Activated T-cell treated with anti-CD3 and anti-CD28 coated beads, Interleukin-2, amount 50 U/mL, for 24 hours (primary cell): ENCODE measurements around the gene SBSN.

ENCODE experiments used
- DNase-seq: peaks from one replicate; pipeline ENCODE4 v3.0.0-alpha.2; 2020
- H3K27ac Mint-ChIP-seq: 2 replicates; pipeline ENCODE4 v1.8.0; 2020; ENCODE audit warnings: mild to moderate bottlenecking, mixed read lengths
- H3K27me3 Mint-ChIP-seq: 2 replicates; pipeline ENCODE4 v1.8.0; 2020; ENCODE audit warnings: mixed read lengths
- H3K36me3 Mint-ChIP-seq: 2 replicates; pipeline ENCODE4 v1.8.0; 2020; ENCODE audit warnings: low read depth, mixed read lengths
- H3K4me1 Mint-ChIP-seq: 2 replicates; pipeline ENCODE4 v1.8.0; 2020; ENCODE audit warnings: low read depth, mixed read lengths
- H3K4me3 Mint-ChIP-seq: 2 replicates; pipeline ENCODE4 v1.8.0; 2020; ENCODE audit warnings: mild to moderate bottlenecking, moderate library complexity, mixed read lengths
- H3K9me3 Mint-ChIP-seq: 2 replicates; pipeline ENCODE4 v1.8.0; 2020; ENCODE audit warnings: mixed read lengths

The SBSN gene

GRCh38 chr19:35558400-35559280 lies 30.5 kb upstream of the SBSN start:
- DNase-seq, result peak; percentile 28
- no peaks in the 10 kb centered on the region for H3K36me3 Mint-ChIP-seq
- no peaks in the 10 kb centered on the region for H3K9me3 Mint-ChIP-seq
- no peak overlapping the region for H3K4me3 Mint-ChIP-seq
- H3K27me3 Mint-ChIP-seq, result peaks cover 56% of the 10 kb centered on the region
- H3K4me1 Mint-ChIP-seq, result peaks cover 10% of the 10 kb centered on the region
- H3K27ac Mint-ChIP-seq, result no peak overlapping the region

DNA sequence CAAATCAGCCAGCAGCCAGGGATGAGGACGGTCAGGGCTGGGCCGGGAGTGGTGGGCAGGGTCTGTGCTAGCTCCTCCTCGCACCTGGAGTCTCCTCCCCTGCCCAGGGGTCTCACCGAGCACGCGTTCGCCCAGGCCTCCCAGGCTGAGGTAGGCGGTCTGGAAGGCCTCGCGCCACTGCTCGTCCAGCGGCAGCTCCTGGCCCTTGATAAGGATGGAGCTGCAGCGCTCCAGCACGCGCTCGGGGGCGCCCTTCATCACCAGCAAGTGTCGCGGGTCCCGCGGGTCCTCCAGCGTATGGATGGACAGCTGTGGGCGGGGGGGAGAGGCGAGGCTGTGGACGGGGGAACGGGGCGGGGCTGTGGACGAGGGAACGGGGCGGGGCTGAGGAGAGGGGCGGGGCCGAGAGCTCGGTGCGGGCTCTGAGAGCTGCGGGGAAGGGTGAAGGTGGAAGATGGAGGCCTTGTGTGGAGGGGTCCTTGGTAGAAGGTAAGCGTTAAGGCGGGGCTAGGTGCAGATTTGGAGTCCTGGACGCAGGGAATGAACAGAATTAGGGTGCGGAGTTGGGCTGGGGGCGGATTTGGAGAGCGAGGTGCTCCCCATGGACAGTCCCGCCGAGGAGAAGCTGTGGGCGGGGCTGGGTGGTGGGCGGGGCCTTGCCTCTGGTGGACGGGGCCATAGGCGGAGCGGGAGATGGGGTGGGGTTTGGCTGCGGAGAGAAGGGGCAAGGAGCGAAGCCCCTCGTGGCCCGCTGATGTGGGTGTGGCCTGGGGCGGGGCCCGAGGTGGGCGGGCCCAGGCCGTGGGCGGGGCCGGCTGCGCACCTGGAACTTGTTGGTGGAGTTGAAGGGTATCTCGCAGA lies 29.7 kb upstream of the SBSN start:
- H3K36me3 Mint-ChIP-seq, result no peaks in the 10 kb centered on the region
- H3K4me3 Mint-ChIP-seq, result peak overlapping the region; percentile 66
- H3K9me3 Mint-ChIP-seq, result no peaks in the 10 kb centered on the region
- no peak overlapping the region for H3K27ac Mint-ChIP-seq
- peaks cover 10% of the 10 kb centered on the region for H3K4me1 Mint-ChIP-seq
- peaks cover 49% of the 10 kb centered on the region for H3K27me3 Mint-ChIP-seq
- peak; percentile 76 for DNase-seq

DNA sequence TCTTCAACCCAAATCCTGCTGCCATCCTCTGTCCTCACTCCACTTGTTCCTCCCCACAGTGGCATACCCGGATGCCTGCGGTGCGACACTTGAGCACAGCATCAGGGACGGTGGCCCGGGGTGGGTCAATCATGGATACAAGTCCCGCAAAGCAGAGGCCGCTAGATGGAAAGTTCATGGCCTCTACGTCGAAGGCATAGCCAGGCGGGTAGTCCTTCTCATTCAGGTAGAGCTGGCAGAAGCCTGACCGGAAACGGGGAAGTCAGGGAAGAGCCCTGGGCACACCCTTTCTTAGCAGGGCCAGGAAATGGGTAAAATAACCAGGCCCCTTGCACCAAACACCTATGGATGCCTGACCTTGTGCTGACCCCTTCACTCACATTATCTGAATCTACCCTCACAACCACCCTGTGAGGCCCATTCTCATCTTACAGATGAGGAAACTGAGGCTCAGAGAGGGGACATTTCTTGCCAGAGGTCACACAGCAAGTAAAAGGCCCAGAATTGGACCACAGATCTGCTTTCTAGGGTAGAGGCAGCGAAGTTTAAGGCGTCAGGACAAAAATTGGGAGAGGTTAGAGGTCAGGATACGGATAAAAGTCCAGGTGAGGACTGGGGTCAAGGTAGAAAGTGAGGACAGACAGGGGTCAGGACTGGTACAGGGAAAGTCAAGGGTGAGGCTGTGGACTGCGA lies 28.9 kb upstream of the SBSN start:
- peaks cover 10% of the 10 kb centered on the region for H3K4me1 Mint-ChIP-seq
- no peaks in the 10 kb centered on the region for H3K36me3 Mint-ChIP-seq
- H3K4me3 Mint-ChIP-seq, result peak overlapping the region; percentile 18
- peaks cover 42% of the 10 kb centered on the region for H3K27me3 Mint-ChIP-seq
- H3K9me3 Mint-ChIP-seq, result no peaks in the 10 kb centered on the region
- DNase-seq, result no peak
- no peak overlapping the region for H3K27ac Mint-ChIP-seq

DNA sequence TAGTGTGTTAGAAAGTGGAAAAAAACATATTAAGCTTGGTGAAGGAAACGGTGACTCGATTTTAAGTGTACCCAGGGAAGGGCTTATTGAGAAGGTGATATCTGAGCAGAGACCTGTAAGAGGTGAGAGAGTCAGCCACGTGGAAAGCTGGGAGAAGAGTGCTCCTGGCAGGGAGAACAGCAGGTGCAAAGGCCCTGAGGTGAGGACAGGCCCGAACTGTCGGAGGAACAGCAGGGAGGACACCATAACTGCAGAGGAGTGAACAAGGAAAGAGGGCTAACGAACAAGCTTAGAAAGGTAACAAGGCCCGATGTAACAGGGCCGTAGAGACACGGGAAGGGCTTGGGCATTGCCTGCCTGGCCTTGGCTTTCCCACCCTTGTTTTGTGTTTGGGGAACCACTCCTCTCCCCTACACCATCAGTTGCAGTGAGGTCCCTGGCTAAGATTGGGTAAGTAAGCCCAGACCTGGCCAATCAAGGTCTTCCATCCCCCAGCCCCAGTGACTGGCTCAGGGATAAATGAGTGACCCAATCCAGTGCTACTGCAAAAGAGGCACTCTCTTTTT lies 28.0 kb upstream of the SBSN start:
- DNase-seq, result no peak
- peaks cover 3% of the 10 kb centered on the region for H3K36me3 Mint-ChIP-seq
- H3K27ac Mint-ChIP-seq, result no peak overlapping the region
- no peak overlapping the region for H3K4me3 Mint-ChIP-seq
- H3K4me1 Mint-ChIP-seq, result peaks cover 10% of the 10 kb centered on the region
- no peaks in the 10 kb centered on the region for H3K9me3 Mint-ChIP-seq
- peaks cover 35% of the 10 kb centered on the region for H3K27me3 Mint-ChIP-seq

DNA sequence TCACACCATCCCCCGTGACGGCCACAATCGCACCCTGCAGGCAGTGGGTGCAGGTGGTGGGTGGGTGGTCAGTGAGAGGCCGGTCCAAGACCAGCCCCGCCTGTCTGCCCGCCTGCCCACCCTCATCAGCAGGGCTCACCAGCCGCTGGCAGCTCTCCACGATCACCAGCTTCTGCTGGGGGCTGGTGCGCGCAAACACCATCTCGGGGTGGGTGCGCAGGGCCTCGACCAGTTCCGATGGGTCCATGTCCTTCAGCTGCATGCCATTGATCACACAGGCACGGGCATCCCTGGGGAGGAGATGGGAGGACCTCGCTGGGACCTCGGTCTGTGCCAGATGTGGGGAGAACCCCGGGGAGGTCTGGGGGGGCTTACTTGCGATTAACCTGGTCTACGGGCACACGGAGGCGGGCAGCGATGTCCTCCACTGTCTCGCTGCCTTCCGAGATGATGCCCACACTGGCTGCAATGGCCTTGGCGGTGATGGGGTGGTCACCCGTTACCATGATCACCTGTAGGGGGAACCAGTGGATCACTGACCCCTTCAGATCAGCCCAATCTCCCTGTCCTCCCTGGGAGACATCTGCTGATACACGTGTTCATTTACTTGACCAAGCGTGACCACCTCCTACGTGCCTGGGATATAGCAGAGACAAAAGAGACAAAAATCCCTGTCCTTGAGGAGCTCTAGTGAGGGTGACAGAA lies 27.3 kb upstream of the SBSN start:
- Mint-ChIP-seq H3K4me1 (peaks cover 10% of the 10 kb centered on the region), H3K4me3 (no peak overlapping the region)
- DNase-seq, result no peak

DNA sequence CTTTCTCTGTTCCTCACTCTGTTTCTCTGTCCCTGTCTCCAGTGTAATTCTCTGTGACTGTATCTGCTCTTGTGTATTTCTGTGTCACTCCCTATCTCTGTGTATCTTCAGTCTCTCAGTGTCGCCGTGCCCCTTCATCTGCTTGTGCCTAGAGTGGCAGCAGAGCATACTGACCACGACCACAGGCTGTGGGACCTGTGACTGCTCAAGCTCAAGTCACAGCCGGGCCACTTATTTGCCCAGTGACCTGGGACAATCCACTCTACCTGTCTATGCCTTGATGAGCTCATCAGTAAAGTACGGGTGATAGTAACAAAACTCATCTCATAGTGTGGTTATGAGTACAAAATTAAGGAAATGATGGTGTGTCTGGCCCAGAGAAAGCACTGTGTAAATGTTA lies 26.0 kb upstream of the SBSN start:
- Mint-ChIP-seq H3K27me3 (peaks cover 14% of the 10 kb centered on the region), H3K27ac (no peak overlapping the region), H3K9me3 (no peaks in the 10 kb centered on the region), H3K4me1 (peaks cover 12% of the 10 kb centered on the region), H3K36me3 (peaks cover 20% of the 10 kb centered on the region), H3K4me3 (no peak overlapping the region)
- DNase-seq, result no peak

More for the DNA sequence above, 27.3 kb upstream of the SBSN start:
- peaks cover 10% of the 10 kb centered on the region for H3K36me3 Mint-ChIP-seq
- H3K9me3 Mint-ChIP-seq, result no peaks in the 10 kb centered on the region
- peaks cover 28% of the 10 kb centered on the region for H3K27me3 Mint-ChIP-seq
- H3K27ac Mint-ChIP-seq, result no peak overlapping the region

DNA sequence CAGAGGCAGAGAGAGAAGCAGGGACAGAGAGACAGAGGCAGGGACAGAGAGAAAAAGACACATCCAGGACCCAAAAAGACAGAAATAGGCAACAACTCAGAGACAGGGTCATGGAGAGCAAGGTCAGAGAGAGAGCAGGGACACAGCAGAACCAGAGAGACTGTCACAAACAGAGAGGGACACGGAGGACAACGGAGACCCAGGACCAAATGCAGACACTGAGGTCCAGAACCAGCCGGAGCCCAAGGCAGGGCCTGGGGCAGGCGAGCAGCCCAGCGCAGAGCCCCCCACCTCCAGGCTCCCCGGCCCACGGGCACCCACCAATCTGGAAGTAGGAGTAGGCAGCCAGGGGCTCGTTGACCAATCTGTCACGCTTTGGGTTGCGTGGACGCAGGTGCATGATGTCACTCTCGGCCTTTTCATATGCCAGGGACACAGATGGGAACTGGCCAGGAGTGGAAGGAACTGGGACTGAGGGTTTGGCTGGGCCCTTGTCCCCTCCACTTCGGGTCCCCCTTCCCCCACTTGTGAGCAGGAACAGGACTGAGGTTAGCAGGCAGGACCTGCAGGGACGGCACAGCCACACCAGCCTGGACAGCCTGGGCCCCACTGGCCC lies 25.4 kb upstream of the SBSN start:
- H3K4me3 Mint-ChIP-seq, result no peak overlapping the region
- no peak overlapping the region for H3K27ac Mint-ChIP-seq
- no peak for DNase-seq
- peaks cover 13% of the 10 kb centered on the region for H3K4me1 Mint-ChIP-seq
- peaks cover 9% of the 10 kb centered on the region for H3K27me3 Mint-ChIP-seq
- peaks cover 25% of the 10 kb centered on the region for H3K36me3 Mint-ChIP-seq
- no peaks in the 10 kb centered on the region for H3K9me3 Mint-ChIP-seq

- H3K4me3 Mint-ChIP-seq, result no peak overlapping the region
- H3K4me1 Mint-ChIP-seq, result peaks cover 16% of the 10 kb centered on the region
- H3K27ac Mint-ChIP-seq, result no peak overlapping the region
- no peaks in the 10 kb centered on the region for H3K9me3 Mint-ChIP-seq
- peaks cover 32% of the 10 kb centered on the region for H3K36me3 Mint-ChIP-seq
- peaks cover 5% of the 10 kb centered on the region for H3K27me3 Mint-ChIP-seq
- DNase-seq, result no peak
These were observed 24.6 kb upstream of the SBSN start for GRCh38 chr19:35552534-35553384.

DNA sequence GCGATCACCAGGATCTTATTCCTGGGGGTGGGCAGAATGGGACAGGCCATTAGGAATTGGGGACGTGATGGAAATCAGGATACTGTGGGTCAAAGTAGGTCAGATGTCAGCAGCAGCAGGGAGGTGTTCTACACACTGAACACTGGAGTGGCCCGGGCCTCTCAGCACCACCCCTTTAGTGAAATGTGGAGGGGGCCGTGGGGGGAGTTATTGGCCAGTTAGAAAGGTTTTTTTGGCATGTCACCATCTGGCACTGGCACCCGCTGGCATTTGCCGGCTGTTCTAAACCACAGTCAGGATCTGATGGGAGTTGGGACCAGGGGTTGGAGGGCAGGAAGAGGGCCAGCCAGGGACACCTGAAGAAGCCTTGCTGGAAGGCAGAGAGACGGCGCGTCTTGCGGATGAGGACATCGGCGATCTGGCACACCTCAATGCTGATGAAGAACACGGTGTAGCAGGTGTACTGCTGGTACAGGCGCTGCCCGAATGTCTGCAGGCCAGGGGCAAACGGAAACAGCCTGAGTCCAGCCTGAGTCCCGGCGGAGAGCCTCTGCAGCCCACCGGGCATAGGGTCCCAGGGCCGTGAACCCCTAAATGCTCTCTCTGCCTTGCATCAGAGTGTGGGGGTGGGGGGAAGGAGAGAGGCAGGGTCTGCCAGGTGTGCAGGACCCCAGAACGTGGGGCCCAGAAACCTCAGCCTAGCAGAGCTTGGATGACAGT lies 23.1 kb upstream of the SBSN start:
- Mint-ChIP-seq H3K4me3 (no peak overlapping the region), H3K27me3 (no peaks in the 10 kb centered on the region), H3K9me3 (no peaks in the 10 kb centered on the region), H3K27ac (no peak overlapping the region), H3K36me3 (peaks cover 47% of the 10 kb centered on the region), H3K4me1 (peaks cover 28% of the 10 kb centered on the region)
- DNase-seq, result no peak

GRCh38 chr19:35549879-35550523 lies 21.9 kb upstream of the SBSN start:
- Mint-ChIP-seq H3K4me1 (peaks cover 31% of the 10 kb centered on the region), H3K27ac (no peak overlapping the region), H3K36me3 (peaks cover 52% of the 10 kb centered on the region), H3K27me3 (no peaks in the 10 kb centered on the region), H3K4me3 (no peak overlapping the region), H3K9me3 (no peaks in the 10 kb centered on the region)
- no peak for DNase-seq

DNA sequence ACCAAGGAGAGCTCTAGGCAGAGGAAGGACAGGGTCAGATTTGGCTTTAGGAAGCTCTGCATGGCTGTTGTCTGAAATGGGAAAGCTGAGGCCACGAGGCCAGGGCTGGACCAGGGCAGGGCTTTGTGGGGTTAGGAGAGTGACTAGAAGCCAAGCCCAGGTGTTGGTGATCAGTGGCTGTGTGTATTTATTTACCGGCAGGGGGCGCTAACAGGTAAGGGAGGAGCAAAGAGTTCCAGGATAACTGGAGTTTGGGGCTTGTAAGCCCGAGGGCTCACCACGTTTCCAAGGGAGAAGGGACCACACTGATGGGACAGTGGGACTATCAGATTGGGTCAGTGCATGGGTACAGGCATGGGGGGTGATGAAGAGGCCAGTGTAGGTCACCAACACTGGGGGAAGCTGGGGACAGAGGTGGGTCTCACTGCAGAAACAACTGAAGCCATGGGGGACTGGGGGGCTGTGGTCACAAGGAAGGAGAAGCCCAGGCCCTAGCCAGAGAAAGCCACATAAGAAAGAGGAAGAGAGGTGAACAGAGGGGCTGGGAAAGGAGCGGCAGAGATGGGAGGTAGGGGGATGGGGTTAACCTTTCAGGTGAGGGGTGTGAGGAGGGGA lies 21.2 kb upstream of the SBSN start:
- Mint-ChIP-seq H3K27ac (no peak overlapping the region), H3K4me1 (peaks cover 38% of the 10 kb centered on the region), H3K4me3 (no peak overlapping the region)

GRCh38 chr19:35546532-35546931 lies 18.4 kb upstream of the SBSN start:
- Mint-ChIP-seq H3K4me3 (peak overlapping the region; percentile 97), H3K9me3 (no peaks in the 10 kb centered on the region), H3K36me3 (peaks cover 78% of the 10 kb centered on the region), H3K4me1 (peaks cover 48% of the 10 kb centered on the region), H3K27ac (peak overlapping the region; percentile 98), H3K27me3 (no peaks in the 10 kb centered on the region)
- DNase-seq, result no peak

More for the DNA sequence above, 21.2 kb upstream of the SBSN start:
- peak; percentile 62 for DNase-seq
- H3K36me3 Mint-ChIP-seq, result peaks cover 59% of the 10 kb centered on the region
- no peaks in the 10 kb centered on the region for H3K9me3 Mint-ChIP-seq
- no peaks in the 10 kb centered on the region for H3K27me3 Mint-ChIP-seq
